Testis (tissue), 2 donors: Measurements from ENCODE around the gene RIPPLY3.

Experiments
- CTCF ChIP-seq, 3 experiments: fragments of 450-650 bp in 2 of 3; fragments of 200-600 bp in 1 of 3; sonication (generic) in 1 of 3; IDR thresholded peaks; one replicate each; pipeline ENCODE4 v1.5.1; 2016 to 2019; ENCODE audit warnings: antibody characterized with exemption in 3 of 3, mild to moderate bottlenecking in 2 of 3, moderate library complexity in 1 of 3
- POLR2A ChIP-seq: fragments of 450-650 bp; IDR thresholded peaks from one replicate; pipeline ENCODE4 v1.6.1; 2017; ENCODE audit warnings: antibody characterized with exemption, mild to moderate bottlenecking, moderate library complexity

DNA sequence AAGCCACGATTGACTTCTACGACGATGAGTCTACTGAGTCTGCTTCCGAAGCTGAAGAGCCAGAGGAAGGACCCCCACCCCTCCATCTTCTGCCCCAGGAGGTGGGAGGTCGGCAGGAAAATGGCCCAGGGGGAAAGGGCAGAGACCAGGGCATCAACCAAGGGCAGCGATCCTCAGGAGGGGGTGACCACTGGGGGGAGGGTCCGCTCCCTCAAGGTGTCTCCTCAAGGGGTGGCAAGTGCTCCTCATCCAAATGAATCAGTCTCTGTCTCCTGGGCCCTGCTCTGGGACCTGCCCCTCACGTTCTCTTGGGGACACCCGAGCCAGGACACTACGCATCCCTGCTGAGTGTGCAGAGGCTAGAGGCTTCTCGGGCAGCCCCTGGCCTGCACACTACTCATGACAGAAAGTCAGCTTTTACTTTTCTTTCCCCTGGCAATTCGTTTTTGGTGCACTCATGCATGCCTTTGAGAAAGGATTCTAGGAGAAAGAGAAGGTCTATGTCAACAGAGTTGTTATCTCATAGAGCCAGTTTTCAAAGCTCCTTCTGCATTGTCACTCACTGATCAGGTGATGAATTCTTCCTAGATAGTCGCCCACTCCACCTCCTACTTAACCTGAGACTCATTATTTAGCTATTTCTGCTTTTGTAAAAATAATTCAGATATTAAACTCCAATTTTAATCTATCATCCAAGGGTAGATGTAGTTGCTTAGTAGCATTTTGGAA is 11.6 kb downstream of the RIPPLY3 start:
- TF ChIP-seq POLR2A (no peak), CTCF (IDR thresholded peaks at IDR 0.05) (no peak)
